Endodermal cell (in vitro differentiated cells): ENCODE results near the gene USP4. TPM values are rescaled to one million over a fixed set of nuclear protein-coding genes. Genes with fewer than 3 reads are reported as not detected.

Experiments
- DNase-seq: peaks from one replicate; pipeline ENCODE4 v3.0.0-alpha.2; 2017
- H3K27ac ChIP-seq: 2 replicates; pipeline ENCODE4 v1.5.1; 2013; ENCODE audit warnings: mild to moderate bottlenecking, low read depth, low read length, moderate library complexity
- H3K27me3 ChIP-seq: 2 replicates; pipeline ENCODE4 v1.6.1; 2013; ENCODE audit warnings: mild to moderate bottlenecking, low read length, moderate library complexity; ENCODE audit not compliant: insufficient read depth, control insufficient read depth, poor library complexity, severe bottlenecking
- H3K36me3 ChIP-seq: 2 replicates; pipeline ENCODE4 v1.7.0; 2013; ENCODE audit warnings: mild to moderate bottlenecking, low read length, moderate library complexity; ENCODE audit not compliant: control insufficient read depth, insufficient read depth
- H3K4me1 ChIP-seq: one replicate; pipeline ENCODE4 v1.7.0; 2013; ENCODE audit warnings: low read length; ENCODE audit not compliant: control insufficient read depth, insufficient read depth
- H3K4me3 ChIP-seq: 2 replicates; pipeline ENCODE4 v1.5.1; 2013; ENCODE audit warnings: mild to moderate bottlenecking, low read length, moderate library complexity
- H3K9ac ChIP-seq: 2 replicates; pipeline ENCODE4 v1.6.1; 2013; ENCODE audit warnings: mild to moderate bottlenecking, low read length, moderate library complexity; ENCODE audit not compliant: poor library complexity, severe bottlenecking; ENCODE audit errors: extremely low read depth
- H3K9me3 ChIP-seq: 2 replicates; pipeline ENCODE4 v1.6.1; 2013; ENCODE audit warnings: mild to moderate bottlenecking, low read length, moderate library complexity; ENCODE audit not compliant: control insufficient read depth
- H3K27ac Mint-ChIP-seq: 2 replicates; pipeline ENCODE4 v1.8.0; 2020; ENCODE audit warnings: mixed read lengths
- H3K27me3 Mint-ChIP-seq: 2 replicates; pipeline ENCODE4 v1.8.0; 2021; ENCODE audit warnings: mild to moderate bottlenecking, mixed read lengths; ENCODE audit not compliant: insufficient read depth
- H3K36me3 Mint-ChIP-seq: 2 replicates; pipeline ENCODE4 v1.8.0; 2020; ENCODE audit warnings: low read depth, mixed read lengths
- H3K4me1 Mint-ChIP-seq: 2 replicates; pipeline ENCODE4 v1.8.0; 2020; ENCODE audit warnings: mixed read lengths
- H3K4me3 Mint-ChIP-seq: 2 replicates; pipeline ENCODE4 v1.8.0; 2020; ENCODE audit warnings: mild to moderate bottlenecking, moderate library complexity, mixed read lengths
- H3K9me3 Mint-ChIP-seq: 2 replicates; pipeline ENCODE4 v1.8.0; 2020; ENCODE audit warnings: mild to moderate bottlenecking, mixed read lengths
- WGBS, 2 experiments: methylation state at CpG; one replicate each; pipeline versions ENCODE4 v1.1.5 to v1.1.7; 2013; ENCODE audit warnings: missing lambda C conversion rate in 2 of 2, mixed read lengths in 1 of 2; ENCODE audit not compliant: insufficient coverage in 1 of 2, insufficient read length in 1 of 2; 5-methylcytosine and 5-hydroxymethylcytosine counted together
- long read RNA-seq, 4 experiments: library from polyadenylated mRNA in 2 of 4; library from RNA in 1 of 4; library from capped mRNA in 1 of 4; stranded (forward) in 3 of 4; unstranded in 1 of 4; transcript quantifications; one replicate each; pipeline ENCODE4 v2.0.0, GENCODE V29; 2020 to 2021; ENCODE audit warnings: inconsistent platforms in 1 of 4
- polyA plus RNA-seq, 2 experiments: library from polyadenylated mRNA; stranded (reverse); fragments of 50-300 nt; gene quantifications; one replicate each; pipeline ENCODE4 v1.2.3, GENCODE V29; 2013
- total RNA-seq, 2 donors: library from RNA; stranded (reverse); fragmentation: NEBNext Ultra II Directional in 1 of 2; extraction: Animal tissue kit (Norgen Biotek cat#: 25700) in 1 of 2; gene quantifications; 2 replicates in 1 of 2; 3 replicates in 1 of 2; pipeline ENCODE4 v1.2.1, GENCODE V29; 2021
- TF ChIP-seq, protein P1 (sequence below): fragments of 200-600 bp; sonication (generic); conservative IDR thresholded peaks from 2 replicates; pipeline ENCODE4 v1.5.0; 2021; ENCODE audit warnings: antibody characterized with exemption, mild to moderate bottlenecking

USP4 gene
- total RNA-seq = 10 to 100 TPM; 48.3 to 48.9 TPM
- 39.3 TPM for polyA plus RNA-seq (2013, experiment 1 of 2)
- 32.5 TPM for polyA plus RNA-seq (2013, experiment 2 of 2)
- long read RNA-seq, experiment 1, partial matches to known transcripts = 5 of 15 reads
- long read RNA-seq, experiment 1, other reads (novel, unspliced or antisense) = 8 of 15 reads
- long read RNA-seq, experiment 2, transcript USP4-201 (22 exons, 3,126 nt) = major isoform, 59 of 139 reads
- long read RNA-seq, experiment 2, transcript USP4-202 (21 exons, 3,222 nt) = minor isoform, 36 of 139 reads
- long read RNA-seq, experiment 2, partial matches to known transcripts = 9 of 139 reads
- long read RNA-seq, experiment 2, other reads (novel, unspliced or antisense) = 33 of 139 reads
- long read RNA-seq, experiment 3, transcript USP4-201 (22 exons, 3,126 nt) = major isoform, 140 of 323 reads
- long read RNA-seq, experiment 3, transcript USP4-202 (21 exons, 3,222 nt) = minor isoform, 64 of 323 reads
- long read RNA-seq, experiment 3, transcript USP4-203 (7 exons, 1,454 nt) = minor isoform, 11 of 323 reads
- long read RNA-seq, experiment 3, partial matches to known transcripts = 25 of 323 reads
- long read RNA-seq, experiment 3, other reads (novel, unspliced or antisense) = 83 of 323 reads
- long read RNA-seq, experiment 4, partial matches to known transcripts = 9 of 24 reads
- long read RNA-seq, experiment 4, other reads (novel, unspliced or antisense) = 9 of 24 reads

GRCh38 chr3:49339941-49340800 is at the start of gene USP4:
TSS of gene USP4 (minus strand) at chr3:49340053. CDS start at chr3:49340024, 29 bp downstream.
- Histone ChIP-seq H3K9ac (peak within 1 kb of the TSS; percentile 70), H3K27ac (peak within 1 kb of the TSS; percentile 85), H3K27me3 (no peaks in the 10 kb centered on the region), H3K4me1 (no peaks in the 10 kb centered on the region), H3K9me3 (no peaks in the 10 kb centered on the region), H3K36me3 (peaks cover 11% of the 10 kb centered on the region), H3K4me3 (peak within 1 kb of the TSS; percentile 79)
- Mint-ChIP-seq H3K27ac (peak within 1 kb of the TSS; percentile 82), H3K9me3 (no peaks in the 10 kb centered on the region), H3K4me3 (peak within 1 kb of the TSS; percentile 90), H3K36me3 (peaks cover 8% of the 10 kb centered on the region), H3K27me3 (no peaks in the 10 kb centered on the region), H3K4me1 (peaks cover 14% of the 10 kb centered on the region)
- DNase-seq = peak; percentile 91
- TF ChIP-seq, protein P1, sequence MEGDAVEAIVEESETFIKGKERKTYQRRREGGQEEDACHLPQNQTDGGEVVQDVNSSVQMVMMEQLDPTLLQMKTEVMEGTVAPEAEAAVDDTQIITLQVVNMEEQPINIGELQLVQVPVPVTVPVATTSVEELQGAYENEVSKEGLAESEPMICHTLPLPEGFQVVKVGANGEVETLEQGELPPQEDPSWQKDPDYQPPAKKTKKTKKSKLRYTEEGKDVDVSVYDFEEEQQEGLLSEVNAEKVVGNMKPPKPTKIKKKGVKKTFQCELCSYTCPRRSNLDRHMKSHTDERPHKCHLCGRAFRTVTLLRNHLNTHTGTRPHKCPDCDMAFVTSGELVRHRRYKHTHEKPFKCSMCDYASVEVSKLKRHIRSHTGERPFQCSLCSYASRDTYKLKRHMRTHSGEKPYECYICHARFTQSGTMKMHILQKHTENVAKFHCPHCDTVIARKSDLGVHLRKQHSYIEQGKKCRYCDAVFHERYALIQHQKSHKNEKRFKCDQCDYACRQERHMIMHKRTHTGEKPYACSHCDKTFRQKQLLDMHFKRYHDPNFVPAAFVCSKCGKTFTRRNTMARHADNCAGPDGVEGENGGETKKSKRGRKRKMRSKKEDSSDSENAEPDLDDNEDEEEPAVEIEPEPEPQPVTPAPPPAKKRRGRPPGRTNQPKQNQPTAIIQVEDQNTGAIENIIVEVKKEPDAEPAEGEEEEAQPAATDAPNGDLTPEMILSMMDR = peak; percentile 63
- 3 to 6% methylated on average over 22 to 70 of the region's 70 CpGs for whole genome bisulfite sequencing, 2 experiments

DNA sequence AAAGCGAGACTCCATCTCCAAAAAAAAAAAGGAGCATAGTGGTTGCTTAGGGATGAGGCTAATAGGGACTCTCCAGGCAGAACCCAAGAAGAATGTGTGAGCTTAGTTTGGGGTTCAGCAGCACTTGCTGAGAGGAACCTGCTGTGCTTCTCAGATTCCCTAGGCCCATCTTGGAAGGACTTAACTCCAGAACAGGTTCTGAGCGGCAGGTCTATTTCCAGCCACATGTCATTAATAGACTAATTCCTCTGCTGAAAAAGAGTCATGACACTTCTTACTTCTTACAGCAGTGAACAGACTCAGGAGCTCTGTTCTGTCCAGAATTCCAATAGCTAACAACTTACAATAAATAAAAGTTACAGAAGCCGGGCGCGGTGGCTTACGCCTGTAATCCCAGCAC is 49.4 kb upstream of the USP4 start:
- H3K27ac Mint-ChIP-seq = no peak overlapping the region
- H3K27ac ChIP-seq = no peak overlapping the region
- DNase-seq = no peak

More for the DNA sequence above, 49.4 kb upstream of the USP4 start:
- TF ChIP-seq, protein P1 = no peak
- Histone ChIP-seq H3K4me3 (no peak overlapping the region), H3K9ac (no peak overlapping the region), H3K9me3 (no peaks in the 10 kb centered on the region), H3K36me3 (peaks cover 16% of the 10 kb centered on the region), H3K27me3 (no peaks in the 10 kb centered on the region), H3K4me1 (no peaks in the 10 kb centered on the region)
- WGBS, 2 experiments = 94 to 95% methylated on average over 3 to 6 of the region's 6 CpGs
- H3K4me1 Mint-ChIP-seq = peaks cover 3% of the 10 kb centered on the region
- H3K4me3 Mint-ChIP-seq = no peak overlapping the region
- H3K36me3 Mint-ChIP-seq = peaks cover 23% of the 10 kb centered on the region
- peaks cover 2% of the 10 kb centered on the region for H3K9me3 Mint-ChIP-seq
- H3K27me3 Mint-ChIP-seq = no peaks in the 10 kb centered on the region
